DMS 273 (cell line): ENCODE results near the gene NKAIN2.
"Not testable (repeated sequence)": the region's sequence is repeated elsewhere in the genome, so short reads cannot be mapped to it uniquely, and the experiment has no call there.

ENCODE experiments used
- DNase-seq: peaks from one replicate; lab custom pipeline; 2025; ENCODE audit not compliant: unreplicated experiment; lab: John Stamatoyannopoulos, UW

NKAIN2 gene

DNA sequence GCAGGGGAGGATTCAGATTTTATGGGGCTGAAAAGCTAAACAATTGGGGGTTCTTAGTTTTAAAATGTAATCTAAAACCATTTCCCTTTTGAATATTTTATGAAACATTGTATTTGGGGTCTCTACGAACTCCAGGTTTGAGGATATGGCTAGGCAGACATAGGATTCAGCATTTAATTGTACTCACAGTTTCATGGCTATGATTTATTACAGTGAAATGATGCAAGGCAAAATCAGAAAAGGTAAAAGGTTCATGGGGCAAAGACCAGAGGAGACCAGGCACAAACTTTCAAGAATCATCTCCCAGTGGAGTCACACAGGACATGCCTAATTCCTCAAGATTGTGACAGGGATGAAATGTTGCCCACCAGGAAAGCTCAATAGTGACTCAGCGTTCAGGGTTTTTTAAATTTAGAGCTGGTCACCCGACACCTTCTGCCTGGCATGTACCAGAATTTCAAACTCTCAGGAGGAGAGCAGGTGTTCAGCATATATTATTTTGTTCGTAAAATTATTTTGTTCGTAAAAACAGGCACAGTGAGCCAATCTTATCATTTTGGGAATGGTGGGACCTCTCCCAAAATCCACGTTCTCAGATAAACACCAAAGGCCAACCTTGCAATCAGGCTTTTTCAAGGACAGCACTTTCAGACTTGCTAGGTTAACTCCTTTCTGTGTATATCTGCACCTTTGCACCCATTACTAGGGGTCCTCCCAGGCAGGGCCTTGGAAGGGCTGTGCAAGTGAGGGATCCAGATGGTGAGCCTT is 270.3 kb downstream of the NKAIN2 start:
- peak; percentile 83 for DNase-seq

DNA sequence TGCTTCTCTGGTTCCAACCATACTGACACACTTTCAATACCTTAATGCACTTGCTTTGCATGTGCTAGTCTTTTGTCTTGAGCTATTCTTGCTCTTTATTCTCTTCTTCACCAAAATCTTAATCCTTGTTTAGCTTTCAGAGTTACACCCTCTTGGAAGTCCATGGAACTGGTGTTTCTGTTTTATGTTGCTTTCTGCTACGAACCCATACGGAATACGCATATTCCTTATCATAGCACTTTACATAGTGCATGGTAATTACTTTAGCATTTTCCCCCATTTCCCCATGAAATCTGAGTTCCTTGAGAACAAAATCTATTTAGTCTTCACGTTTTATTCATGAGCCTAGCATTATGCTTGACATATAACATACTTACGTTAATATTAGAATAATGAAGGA is 270.9 kb downstream of the NKAIN2 start:
- DNase-seq, result no peak

DNA sequence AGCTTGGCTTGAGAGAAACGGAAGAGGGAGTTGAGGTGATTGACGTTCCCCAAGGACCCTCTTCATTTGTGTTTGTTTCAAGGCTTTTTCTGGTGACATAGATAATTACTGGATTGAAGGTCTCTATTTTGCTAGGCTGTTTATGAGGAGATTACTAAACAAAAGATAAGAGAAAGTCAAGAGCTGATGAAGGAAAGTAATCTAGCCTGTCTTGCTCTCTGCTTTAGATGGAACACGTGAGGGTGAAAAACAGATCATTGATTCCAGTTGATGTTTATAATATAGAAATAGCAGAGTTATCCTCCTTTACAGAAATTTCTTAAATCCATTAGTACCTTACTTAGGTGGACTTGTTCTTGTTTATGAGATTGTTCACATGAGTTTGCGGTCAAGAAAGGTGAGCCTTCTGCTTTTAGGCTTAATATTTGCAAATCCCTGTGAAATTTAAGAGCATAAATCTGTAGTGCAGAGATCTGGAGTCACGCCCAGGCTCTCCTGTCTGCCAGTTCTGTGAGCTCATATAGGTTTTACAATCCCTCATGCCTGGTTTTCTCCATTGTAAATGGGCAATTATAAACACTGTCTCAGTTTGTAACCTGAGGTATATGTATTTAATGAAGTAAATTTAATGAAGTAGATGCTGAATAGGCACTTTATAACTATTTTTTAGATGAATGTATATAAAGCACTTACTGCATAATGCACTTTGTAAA is 272.8 kb downstream of the NKAIN2 start:
- DNase-seq, result peak; percentile 80

DNA sequence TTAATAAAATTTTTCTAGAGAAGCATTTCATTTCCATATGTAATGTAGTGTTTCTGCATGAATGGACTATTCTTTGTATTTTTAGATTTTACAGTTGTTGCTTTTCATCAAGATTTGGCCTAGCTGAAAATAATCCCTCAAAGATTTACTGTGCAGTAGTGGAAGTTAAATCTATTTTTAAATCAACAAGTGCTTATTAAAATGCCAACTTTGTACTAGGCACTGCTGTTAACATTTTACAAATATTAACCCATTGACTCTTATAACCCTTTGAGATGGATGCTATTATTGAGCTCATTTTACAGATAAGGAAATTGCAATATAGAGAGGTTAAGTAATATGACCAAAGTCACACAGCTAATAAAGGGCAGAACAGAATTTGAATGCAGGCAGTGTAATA is 274.5 kb downstream of the NKAIN2 start:
- no peak for DNase-seq

DNA sequence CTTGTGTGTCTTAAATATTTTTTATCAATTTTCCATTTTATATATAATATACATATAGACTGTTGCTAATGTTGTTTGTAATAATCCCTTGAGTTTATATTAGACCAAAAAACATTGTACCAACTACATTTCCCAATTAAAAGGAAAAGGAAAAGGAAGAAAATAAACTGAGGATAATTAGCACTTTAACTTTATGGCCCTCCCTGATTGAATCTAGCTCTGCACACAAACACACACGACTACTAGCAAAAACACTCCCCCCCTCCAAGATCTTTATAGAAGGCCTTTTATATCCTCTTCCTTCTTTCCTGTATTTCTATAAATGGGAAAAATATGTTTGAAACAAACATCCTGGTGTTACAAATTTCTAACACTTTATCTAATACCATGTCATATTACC is 276.8 kb downstream of the NKAIN2 start:
- no peak for DNase-seq

DNA sequence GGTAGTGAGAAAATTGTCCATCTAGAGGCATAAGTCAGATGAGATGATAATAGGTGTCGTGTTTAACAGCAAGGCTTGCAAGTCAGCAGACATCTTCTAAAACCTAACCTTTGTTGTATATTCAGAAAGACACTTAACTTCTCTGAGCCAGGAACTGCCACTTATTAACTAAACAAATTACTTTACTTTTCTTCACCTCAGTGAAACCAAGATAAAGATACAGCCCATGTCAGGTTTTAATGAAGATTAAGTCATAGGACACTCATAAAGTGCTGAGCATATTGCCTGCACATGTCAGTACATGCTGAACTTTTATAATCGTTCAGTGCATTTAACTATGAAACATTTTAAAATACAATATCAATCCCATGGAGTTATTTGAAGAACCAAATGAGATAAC is 286.8 kb downstream of the NKAIN2 start:
- DNase-seq, result peak; percentile 32

DNA sequence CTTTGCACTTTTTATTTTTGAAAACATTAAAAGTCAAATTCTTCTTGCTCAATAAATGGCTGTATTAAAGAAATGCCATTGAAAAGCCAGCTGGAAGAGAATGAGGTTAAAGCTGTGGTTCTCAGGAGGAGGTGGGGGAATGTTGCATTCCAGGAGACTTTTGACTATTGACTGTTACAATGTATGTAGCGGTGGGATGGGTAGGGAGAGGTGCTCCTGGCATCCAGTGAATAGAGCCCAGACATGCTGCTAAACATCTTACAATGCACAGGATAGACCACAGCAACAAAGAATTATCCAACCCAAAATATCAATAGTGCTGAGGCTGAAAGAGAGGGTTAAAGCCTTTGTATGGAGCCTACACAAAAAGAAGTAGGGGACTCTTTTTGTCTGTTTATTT is 295.9 kb downstream of the NKAIN2 start:
- no peak for DNase-seq

DNA sequence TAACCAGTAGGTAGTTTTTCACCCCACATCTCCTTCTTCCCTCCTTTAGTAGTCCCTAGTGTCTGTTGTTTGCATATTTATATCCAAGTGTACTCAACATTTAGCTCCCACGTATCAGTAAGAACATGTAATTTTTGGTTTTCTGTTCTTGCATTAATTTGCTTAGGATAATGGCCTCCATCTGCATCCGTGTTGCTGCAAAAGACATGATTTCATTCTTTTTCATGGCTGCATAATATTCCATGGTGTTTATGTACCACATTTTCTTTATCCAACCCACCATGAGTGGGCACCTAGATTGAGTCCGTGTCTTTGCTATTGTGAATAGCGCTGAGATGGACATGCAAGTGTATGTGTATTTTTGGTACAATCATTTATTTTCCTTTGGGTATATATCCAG is 306.8 kb downstream of the NKAIN2 start:
- no peak for DNase-seq

DNA sequence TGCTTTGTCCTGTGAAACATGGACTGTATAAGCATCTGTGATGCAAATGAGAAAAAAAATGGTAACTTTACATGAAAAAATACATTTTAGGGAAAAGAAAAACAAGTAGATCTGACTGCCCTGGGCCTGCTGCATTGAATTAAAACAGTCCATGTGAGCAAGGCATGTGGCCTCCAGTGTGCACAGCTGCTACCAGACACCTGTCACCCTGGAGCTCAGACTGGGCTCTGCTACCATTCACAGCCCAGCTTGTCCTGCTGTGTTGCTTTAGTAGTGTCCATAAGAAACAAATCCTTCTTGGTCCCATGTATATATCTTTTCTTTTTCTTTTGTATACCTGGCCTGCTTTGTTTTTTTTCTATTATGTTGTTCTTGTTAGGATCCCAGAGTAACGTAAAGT is 315.9 kb downstream of the NKAIN2 start:
- peak; percentile 83 for DNase-seq

DNA sequence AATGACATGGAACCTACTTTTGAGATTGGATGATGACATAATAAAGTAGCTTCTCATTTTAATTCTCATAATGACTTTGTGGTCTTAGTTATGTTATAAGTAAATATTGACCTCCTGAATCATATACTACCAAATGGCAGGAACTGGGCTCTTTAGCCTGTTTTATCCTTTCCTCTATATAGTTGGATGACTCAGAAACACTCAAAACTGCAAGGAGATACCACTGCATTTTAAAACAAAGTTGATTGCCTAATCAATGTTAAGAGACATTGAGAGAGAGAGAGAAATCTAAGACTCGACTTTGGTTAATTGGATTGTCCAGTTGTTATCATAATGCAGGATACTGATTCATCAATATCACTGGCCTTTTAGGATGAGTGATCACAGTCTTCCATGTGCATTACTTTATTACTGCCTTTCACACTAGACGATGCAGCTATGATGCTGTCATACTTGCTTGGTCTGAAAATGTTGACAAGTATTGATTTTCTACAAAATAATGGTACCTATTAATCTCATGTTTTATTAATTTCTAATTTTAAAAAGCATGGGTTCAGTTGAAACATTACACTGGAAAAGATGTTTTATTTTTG is 320.0 kb downstream of the NKAIN2 start:
- no peak for DNase-seq

DNA sequence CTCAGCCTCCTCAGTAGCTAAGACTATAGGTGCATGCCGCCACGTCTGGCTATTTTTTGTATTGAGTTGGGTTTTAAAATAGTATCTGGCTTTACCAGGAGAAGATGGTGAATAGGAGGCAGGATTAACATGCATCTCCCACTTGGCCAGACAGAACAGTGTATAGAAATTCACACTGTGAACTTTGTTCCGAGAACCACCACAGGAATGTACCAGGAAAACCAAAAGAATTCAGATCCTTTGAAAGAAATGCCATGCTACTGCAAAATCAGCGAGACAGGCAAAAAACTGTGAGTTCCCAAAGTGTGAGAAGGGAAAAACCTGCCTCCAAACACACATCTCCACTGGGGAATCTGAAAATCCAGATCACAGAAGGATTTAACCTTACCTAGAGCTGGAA is 327.6 kb downstream of the NKAIN2 start:
- no peak for DNase-seq

DNA sequence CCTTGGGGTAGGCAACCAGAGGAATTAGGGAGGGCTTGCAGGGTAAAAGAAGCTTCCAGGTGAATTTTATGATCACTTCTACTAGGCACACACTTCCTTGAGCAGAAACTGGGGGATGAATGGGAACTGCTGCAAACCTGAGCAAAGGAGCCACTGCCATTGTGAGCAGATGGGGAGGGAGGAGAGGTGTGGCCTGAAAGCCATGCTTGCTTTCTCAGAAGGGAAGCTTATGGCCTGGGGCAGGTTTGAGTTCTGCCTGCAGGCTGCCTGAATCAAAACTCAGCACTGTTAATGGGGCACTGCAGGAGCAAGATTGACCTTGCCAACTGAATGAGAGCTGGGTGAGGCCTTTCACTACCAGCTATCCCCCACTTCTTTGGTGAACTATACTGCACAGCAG is 328.1 kb downstream of the NKAIN2 start:
- no peak for DNase-seq

DNA sequence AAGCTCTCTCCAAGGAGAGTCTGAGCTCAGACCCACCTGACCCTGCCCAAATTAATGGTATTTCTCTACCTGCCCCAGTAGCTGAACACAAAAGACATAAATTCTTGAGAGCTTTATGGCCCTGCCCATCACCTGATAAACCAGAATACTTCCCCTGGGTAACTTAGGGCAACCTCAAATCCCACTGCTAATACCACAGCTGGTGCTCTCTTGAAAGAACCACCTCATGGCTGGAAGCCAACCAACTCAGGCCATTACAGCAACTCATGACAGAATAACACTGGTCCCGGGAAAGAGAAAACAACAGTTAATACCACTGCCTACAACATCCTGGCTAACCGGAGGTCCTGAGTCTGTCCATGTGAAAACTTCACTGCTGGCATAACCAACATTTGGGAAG is 328.6 kb downstream of the NKAIN2 start:
- DNase-seq, result peak; percentile 28

DNA sequence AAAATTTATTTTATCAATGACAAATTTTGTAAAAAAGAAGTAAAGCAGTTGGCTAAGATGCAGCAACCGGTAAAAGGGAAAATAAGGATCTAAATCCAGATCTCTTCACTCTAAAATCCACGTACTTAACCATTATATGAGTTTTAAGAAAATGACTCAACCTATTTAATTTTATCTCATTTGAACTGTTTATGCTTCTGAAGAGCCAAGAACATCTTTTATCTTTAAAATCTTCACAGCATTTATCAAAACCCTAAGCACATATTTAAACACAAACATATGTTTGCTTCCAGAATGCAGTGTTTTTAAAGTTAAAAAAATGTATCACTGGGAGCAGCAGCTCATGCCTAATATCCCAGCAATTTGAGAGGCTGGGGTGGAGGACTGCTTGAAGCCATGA is 339.2 kb downstream of the NKAIN2 start:
- no peak for DNase-seq

DNA sequence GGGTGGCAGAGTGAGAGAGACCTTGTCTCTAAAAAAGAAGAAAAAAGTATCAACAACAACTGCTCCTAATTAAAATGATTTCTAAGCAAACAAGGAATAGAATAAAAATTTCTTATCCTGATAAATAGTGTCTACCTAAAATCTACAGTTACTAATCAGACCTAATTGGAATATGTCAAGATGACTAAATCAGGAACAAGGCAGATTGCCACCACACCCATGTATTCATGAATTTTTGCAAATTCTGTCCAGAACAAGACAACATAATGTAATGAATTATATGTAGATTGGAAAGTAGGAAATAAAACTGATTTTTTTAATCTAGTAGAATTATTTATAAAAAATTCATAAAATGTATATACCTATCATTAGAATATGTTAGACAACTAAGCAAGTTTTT is 339.8 kb downstream of the NKAIN2 start:
- DNase-seq, result no peak

DNA sequence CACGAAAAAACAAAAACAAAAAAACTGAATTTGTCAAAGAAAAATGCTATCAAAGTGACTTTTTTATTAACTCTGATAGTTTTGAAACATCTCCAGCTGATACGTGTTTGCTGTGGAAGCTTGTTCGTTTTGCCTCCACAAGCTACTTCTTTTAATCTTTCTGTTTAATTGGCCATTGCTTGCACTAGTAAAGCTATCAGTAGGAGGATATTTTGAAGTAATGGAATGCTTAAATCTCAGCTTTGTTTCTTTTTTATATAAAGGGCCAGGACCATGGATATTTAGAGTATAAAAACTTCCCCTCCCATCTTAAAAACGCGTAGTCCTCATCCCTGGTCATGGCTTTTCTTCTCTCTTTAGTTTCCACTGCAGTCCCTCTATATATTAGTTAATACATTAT is 344.0 kb downstream of the NKAIN2 start:
- no peak for DNase-seq

DNA sequence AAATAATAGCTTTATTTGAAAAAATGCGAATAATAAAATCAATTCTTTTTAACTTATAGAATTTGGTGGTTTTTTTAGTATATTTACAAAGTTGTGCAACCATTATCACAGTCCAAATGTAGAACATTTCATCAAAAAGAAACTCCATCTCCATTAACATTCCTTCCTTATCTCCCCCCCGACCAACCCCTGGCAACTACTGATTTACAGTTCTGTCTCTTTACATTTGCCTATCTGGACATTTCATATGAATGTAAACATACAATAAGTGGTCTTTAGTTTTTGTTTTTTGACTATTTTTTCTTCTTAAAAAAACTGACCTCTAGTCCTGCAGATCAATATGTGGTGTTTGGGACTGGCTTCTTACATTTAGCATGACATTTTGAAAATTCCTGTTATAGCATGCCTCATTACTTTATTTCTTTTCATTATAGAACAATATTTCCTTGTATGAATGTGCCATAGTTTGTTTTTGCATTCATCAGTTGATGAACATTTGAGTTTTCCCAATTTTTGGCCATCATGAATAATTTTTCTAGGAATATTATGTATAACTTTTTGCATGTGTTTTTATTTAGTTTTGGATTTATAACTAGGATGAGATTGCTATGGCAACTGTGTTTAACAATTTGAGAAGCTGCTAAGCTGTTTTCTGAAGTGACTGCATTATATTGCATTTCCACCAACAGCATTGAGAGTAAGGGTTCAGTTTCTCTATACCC is 344.7 kb downstream of the NKAIN2 start:
- DNase-seq, result no peak

DNA sequence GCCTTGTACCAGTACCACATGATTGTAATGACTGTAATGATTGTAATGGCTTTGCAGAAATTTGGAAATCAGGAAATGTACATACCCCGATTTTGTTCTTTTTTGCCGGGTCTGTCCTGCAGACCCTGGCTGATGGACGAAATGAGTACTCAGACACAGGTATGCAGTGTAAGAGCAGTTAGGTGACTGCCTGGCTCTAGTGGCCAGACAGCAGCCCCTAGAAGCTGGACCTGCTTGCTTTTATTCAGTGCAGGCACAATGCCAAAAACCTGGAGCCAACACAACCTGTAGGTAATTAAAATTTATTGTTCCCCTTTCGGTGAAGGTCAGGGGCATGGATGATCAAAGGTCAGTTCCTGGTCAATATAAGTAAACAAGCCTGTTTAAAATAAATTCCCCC is 346.0 kb downstream of the NKAIN2 start:
- no peak for DNase-seq

DNA sequence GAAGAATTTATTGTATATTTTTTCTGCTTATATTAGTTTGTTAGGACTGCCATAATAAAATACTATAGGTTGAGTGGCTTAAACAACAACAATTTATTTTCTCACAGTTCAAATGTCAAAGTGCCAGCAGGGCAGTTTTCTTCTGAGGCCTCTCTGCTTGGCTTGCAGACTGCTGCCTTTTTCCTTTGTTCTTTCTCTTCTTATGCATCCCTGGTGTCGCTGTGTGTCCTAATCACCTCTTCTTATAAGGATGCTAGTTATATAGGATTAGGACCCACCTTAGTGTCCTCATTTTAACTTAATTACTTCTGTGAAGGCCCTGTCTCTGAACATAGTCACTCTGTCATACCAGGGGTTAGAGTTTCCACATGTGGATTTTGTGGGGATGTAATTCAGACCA is 354.4 kb downstream of the NKAIN2 start:
- DNase-seq, result no peak

DNA sequence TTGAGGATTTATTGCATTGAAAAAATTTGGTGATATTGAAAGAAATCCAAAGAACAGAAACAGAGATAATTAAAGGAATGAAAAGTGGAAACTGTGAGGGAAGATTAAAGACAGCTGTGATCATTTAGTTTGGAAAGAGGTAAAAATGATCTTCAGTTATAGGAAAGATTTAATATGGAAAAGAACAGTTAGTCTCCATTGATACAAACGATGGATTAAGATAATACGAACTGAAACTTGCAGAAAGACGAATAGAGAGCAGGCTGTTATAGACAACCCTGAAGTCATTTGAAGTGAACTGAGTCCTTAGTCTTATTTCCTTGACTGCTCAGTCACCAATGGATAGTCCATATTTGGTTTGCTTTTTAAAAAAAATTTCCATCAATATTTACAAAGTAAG is 360.0 kb downstream of the NKAIN2 start:
- DNase-seq, result no peak

DNA sequence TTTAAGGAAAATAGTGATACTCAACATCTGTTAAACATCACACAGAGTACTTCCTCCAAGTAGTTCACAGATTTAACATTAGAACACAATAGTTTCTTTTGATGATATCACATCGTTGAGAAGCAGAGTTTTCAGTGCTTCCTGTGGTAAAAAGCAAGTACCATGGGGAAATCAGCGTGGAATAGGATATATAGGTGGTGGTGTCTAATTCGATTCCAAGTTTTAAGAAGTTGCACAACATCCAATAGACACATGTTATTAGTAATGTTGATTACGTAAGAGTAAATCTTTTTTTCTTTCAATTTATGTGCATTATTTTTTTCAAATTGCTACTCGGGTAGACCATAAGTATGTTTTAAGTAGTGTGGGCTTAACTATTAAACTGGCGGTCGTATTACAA is 360.7 kb downstream of the NKAIN2 start:
- no peak for DNase-seq

DNA sequence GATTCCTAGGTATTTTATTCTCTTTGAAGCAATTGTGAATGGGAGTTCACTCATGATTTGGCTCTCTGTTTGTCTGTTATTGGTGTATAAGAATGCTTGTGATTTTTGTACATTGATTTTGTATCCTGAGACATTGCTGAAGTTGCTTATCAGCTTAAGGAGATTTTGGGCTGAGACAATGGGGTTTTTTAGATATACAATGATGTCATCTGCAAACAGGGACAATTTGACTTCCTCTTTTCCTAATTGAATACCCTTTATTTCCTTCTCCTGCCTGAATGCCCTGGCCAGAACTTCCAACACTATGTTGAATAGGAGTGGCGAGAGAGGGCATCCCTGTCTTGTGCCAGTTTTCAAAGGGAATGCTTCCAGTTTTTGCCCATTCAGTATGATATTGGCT is 363.6 kb downstream of the NKAIN2 start:
- DNase-seq, result not testable (repeated sequence)
